H1 (cell line): ENCODE results near the gene CLRN1. TPM values are rescaled to one million over a fixed set of nuclear protein-coding genes. Genes with fewer than 3 reads are reported as not detected.

ENCODE experiments used
- CTCF ChIA-PET: fragments of 300-600 bp; sonication (Branson Sonifier 250); formaldehyde crosslinking; loops from one replicate; lab custom pipeline; 2021; ENCODE audit not compliant: partially characterized antibody; lab: Charles Lee
- POLR2A ChIA-PET: fragments of 300-600 bp; sonication (Branson Sonifier 250); formaldehyde crosslinking; loops from one replicate; lab custom pipeline; 2021; ENCODE audit warnings: inconsistent platforms; ENCODE audit not compliant: partially characterized antibody; lab: Charles Lee
- DNase-seq, 2 experiments: peaks; one replicate each; pipeline versions ENCODE4 v3.0.0 to v3.0.0-alpha.2; 2010 to 2022; ENCODE audit warnings: low spot score in 2 of 2, low read depth in 1 of 2, mixed read lengths in 1 of 2
- FAIRE-seq: peaks from 2 replicates; lab custom pipeline; 2011; peaks lifted over from hg19 to GRCh38; lab: Jason Lieb, UNC
- H2AFZ ChIP-seq: 2 replicates; pipeline ENCODE4 v1.8.1; 2012; ENCODE audit warnings: low read length, inconsistent platforms
- H2AK5ac ChIP-seq: 2 replicates; pipeline ENCODE4 v1.6.1; 2013; ENCODE audit warnings: low read depth, low read length
- H2BK120ac ChIP-seq: replicated peaks from 2 replicates; pipeline ENCODE3; 2013; ENCODE audit warnings: low read depth, low read length, inconsistent platforms
- H2BK12ac ChIP-seq: 2 replicates; pipeline ENCODE4 v1.6.1; 2013; ENCODE audit warnings: low read depth, low read length
- H2BK15ac ChIP-seq: 2 replicates; pipeline ENCODE4 v1.6.1; 2013; ENCODE audit warnings: low read length
- H2BK20ac ChIP-seq: 2 replicates; pipeline ENCODE4 v1.6.1; 2013; ENCODE audit warnings: low read length
- H2BK5ac ChIP-seq: 2 replicates; pipeline ENCODE4 v1.6.1; 2013; ENCODE audit warnings: low read depth, low read length
- H3K14ac ChIP-seq: 2 replicates; pipeline ENCODE4 v1.6.1; 2013; ENCODE audit warnings: inconsistent platforms; ENCODE audit not compliant: insufficient read length
- H3K18ac ChIP-seq: 2 replicates; pipeline ENCODE4 v1.6.1; 2013; ENCODE audit warnings: low read length; ENCODE audit errors: extremely low read depth
- H3K23ac ChIP-seq: 2 replicates; pipeline ENCODE4 v1.6.1; 2013; ENCODE audit warnings: inconsistent platforms; ENCODE audit not compliant: insufficient read length
- H3K23me2 ChIP-seq: 2 replicates; pipeline ENCODE4 v1.6.1; 2013; ENCODE audit warnings: low read depth, low read length
- H3K27ac ChIP-seq: 2 replicates; pipeline ENCODE4 v1.6.1; 2011; ENCODE audit warnings: low read depth, low read length, inconsistent platforms
- H3K27me3 ChIP-seq, 4 experiments: replicated peaks in 1 of 4; 1 replicate in 1 of 4; 2 replicates in 3 of 4; pipeline versions ENCODE4 v1.6.1 to v1.8.1; 2011 to 2013; ENCODE audit warnings: low read length in 3 of 4, mild to moderate bottlenecking in 3 of 4, inconsistent platforms in 2 of 4, mixed read lengths in 2 of 4, moderate library complexity in 1 of 4; ENCODE audit not compliant: control insufficient read depth in 3 of 4, insufficient read depth in 3 of 4; ENCODE audit errors: extremely low read depth in 1 of 4
- H3K36me3 ChIP-seq, 4 experiments: 2 replicates each; pipeline versions ENCODE4 v1.6.1 to v1.8.1; 2011 to 2013; ENCODE audit warnings: mild to moderate bottlenecking in 4 of 4, low read length in 3 of 4, moderate library complexity in 2 of 4, control low read depth in 1 of 4, inconsistent platforms in 1 of 4; ENCODE audit not compliant: insufficient read depth in 4 of 4, control insufficient read depth in 2 of 4
- H3K4ac ChIP-seq: replicated peaks from 2 replicates; pipeline ENCODE3; 2013; ENCODE audit warnings: low read length, low read depth, mixed read lengths, inconsistent platforms; ENCODE audit not compliant: insufficient read length
- H3K4me1 ChIP-seq, 4 experiments: replicated peaks in 1 of 4; 1 replicate in 1 of 4; 2 replicates in 3 of 4; pipeline versions ENCODE4 v1.6.1 to v1.8.1; 2011 to 2013; ENCODE audit warnings: low read length in 3 of 4, inconsistent platforms in 2 of 4, mixed read lengths in 1 of 4; ENCODE audit not compliant: insufficient read depth in 4 of 4, control insufficient read depth in 3 of 4
- H3K4me2 ChIP-seq, 2 experiments: 2 replicates each; pipeline versions ENCODE4 v1.6.1 to v1.8.1; 2011 to 2013; ENCODE audit warnings: low read depth in 2 of 2, low read length in 2 of 2, control low read depth in 1 of 2, inconsistent platforms in 1 of 2, mild to moderate bottlenecking in 1 of 2; ENCODE audit not compliant: insufficient read depth in 1 of 2
- H3K4me3 ChIP-seq, 4 experiments: fragments of 200-600, 300-600 bp in 1 of 4; sonication (generic), shearing (Covaris generic), sonication (Bioruptor Twin) in 1 of 4; 2 replicates each; pipeline versions ENCODE4 v1.5.1 to v1.8.1; 2011 to 2016; ENCODE audit warnings: low read length in 4 of 4, low read depth in 3 of 4, control low read depth in 2 of 4, inconsistent platforms in 2 of 4, mild to moderate bottlenecking in 2 of 4, mixed read lengths in 1 of 4, moderate library complexity in 1 of 4; ENCODE audit not compliant: insufficient read depth in 2 of 4; ENCODE audit errors: extremely low read depth in 1 of 4
- H3K56ac ChIP-seq: replicated peaks from 2 replicates; pipeline ENCODE3; 2013; ENCODE audit warnings: low read depth, mild to moderate bottlenecking, mixed read lengths, low read length, inconsistent platforms; ENCODE audit not compliant: insufficient read length
- H3K79me1 ChIP-seq: 2 replicates; pipeline ENCODE4 v1.6.1; 2013; ENCODE audit warnings: low read depth, low read length, control low read depth
- H3K79me2 ChIP-seq, 2 experiments: 2 replicates each; pipeline versions ENCODE4 v1.6.1 to v1.8.1; 2012 to 2013; ENCODE audit warnings: low read length in 2 of 2, mild to moderate bottlenecking in 2 of 2, inconsistent platforms in 1 of 2; ENCODE audit not compliant: insufficient read depth in 2 of 2, control insufficient read depth in 1 of 2
- H3K9ac ChIP-seq, 4 experiments: replicated peaks in 1 of 4; 1 replicate in 1 of 4; 2 replicates in 3 of 4; pipeline versions ENCODE4 v1.6.1 to v1.8.1; 2011 to 2013; ENCODE audit warnings: low read depth in 3 of 4, low read length in 3 of 4, control low read depth in 2 of 4, mild to moderate bottlenecking in 2 of 4, moderate library complexity in 2 of 4, inconsistent platforms in 1 of 4; ENCODE audit errors: extremely low read depth in 1 of 4
- H3K9me3 ChIP-seq, 2 experiments: 2 replicates each; pipeline versions ENCODE4 v1.6.1 to v1.8.1; 2012 to 2013; ENCODE audit warnings: mild to moderate bottlenecking in 2 of 2, moderate library complexity in 2 of 2, control low read depth in 1 of 2, inconsistent platforms in 1 of 2, low read depth in 1 of 2, low read length in 1 of 2, mixed read lengths in 1 of 2; ENCODE audit not compliant: insufficient read depth in 2 of 2
- H4K20me1 ChIP-seq, 2 experiments: replicated peaks in 1 of 2; 2 replicates each; pipeline versions ENCODE3 to v1.8.1; 2011 to 2013; ENCODE audit warnings: inconsistent platforms in 2 of 2, low read length in 2 of 2, mild to moderate bottlenecking in 1 of 2; ENCODE audit not compliant: insufficient read depth in 2 of 2, control insufficient read depth in 1 of 2
- H4K5ac ChIP-seq: 2 replicates; pipeline ENCODE4 v1.6.1; 2013; ENCODE audit warnings: low read length, low read depth, mixed read lengths, inconsistent platforms; ENCODE audit not compliant: insufficient read length
- H4K8ac ChIP-seq: 2 replicates; pipeline ENCODE4 v1.8.0; 2013; ENCODE audit warnings: mild to moderate bottlenecking, moderate library complexity, low read length, inconsistent platforms; ENCODE audit not compliant: insufficient read depth; ENCODE audit errors: extremely low read depth
- H4K91ac ChIP-seq: replicated peaks from 2 replicates; pipeline ENCODE3; 2013; ENCODE audit warnings: low read length, mixed read lengths, inconsistent platforms; ENCODE audit not compliant: insufficient read length
- BRCA1 ChIP-seq: IDR thresholded peaks from 2 replicates; pipeline ENCODE4 v1.6.1; 2012; ENCODE audit warnings: low read depth, low read length, improper control_type of control experiment
- CEBPB ChIP-seq: IDR thresholded peaks from 2 replicates; pipeline ENCODE4 v1.6.1; 2012; ENCODE audit warnings: low read depth, low read length
- CTBP2 ChIP-seq: IDR thresholded peaks from 2 replicates; pipeline ENCODE4 v1.7.0; 2011; ENCODE audit warnings: borderline replicate concordance, mild to moderate bottlenecking, moderate library complexity, mixed read lengths, low read length; ENCODE audit not compliant: insufficient read depth, insufficient read length
- HDAC2 ChIP-seq, 2 experiments: fragments of 300-600 bp in 1 of 2; sonication (generic) in 1 of 2; IDR thresholded peaks; 2 replicates each; pipeline ENCODE4 v1.6.1; 2011 to 2012; ENCODE audit warnings: low read depth in 2 of 2, low read length in 2 of 2, mild to moderate bottlenecking in 2 of 2, moderate library complexity in 2 of 2, borderline replicate concordance in 1 of 2, inconsistent platforms in 1 of 2
- NRF1 ChIP-seq: IDR thresholded peaks from 2 replicates; pipeline ENCODE4 v1.6.1; 2011; ENCODE audit warnings: mild to moderate bottlenecking, low read depth, low read length, improper control_type of control experiment
- POU5F1 ChIP-seq: IDR thresholded peaks from 2 replicates; pipeline ENCODE4 v1.6.1; 2011; ENCODE audit warnings: low read depth, mild to moderate bottlenecking, low read length, moderate library complexity
- SIRT6 ChIP-seq: IDR thresholded peaks from one replicate; pipeline ENCODE4 v1.7.1; 2012; ENCODE audit warnings: low read length, inconsistent platforms
- WGBS, 2 experiments: shearing (Covaris generic) in 1 of 2; methylation state at CpG; one replicate each; pipeline versions ENCODE4 v1.1.6 to v1.1.7; 2013 to 2015; ENCODE audit warnings: low lambda C conversion rate in 2 of 2, mixed read lengths in 2 of 2, inconsistent platforms in 1 of 2, low coverage in 1 of 2, missing lambda C conversion rate in 1 of 2; ENCODE audit not compliant: insufficient replicate concordance in 2 of 2, insufficient coverage in 1 of 2, insufficient read length in 1 of 2; ENCODE audit errors: extremely low coverage in 1 of 2, missing lambda C conversion rate in 1 of 2; 5-methylcytosine and 5-hydroxymethylcytosine counted together
- polyA plus RNA-seq, 7 experiments: library from polyadenylated mRNA; depleted of rRNA in 3 of 7; stranded (reverse) in 5 of 7; unstranded in 2 of 7; fragments of >200 nt in 5 of 7; fragments of 200-250 nt in 2 of 7; gene quantifications; 1 replicate in 5 of 7; 2 replicates in 1 of 7; 4 replicates in 1 of 7; pipeline versions ENCODE4 v1.2.1 to v1.2.3, GENCODE V29; 2011 to 2013; ENCODE audit warnings: missing spikeins in 2 of 7, mixed read lengths in 2 of 7
- total RNA-seq: library from RNA; stranded (reverse); fragmentation: NEBNext Ultra II Directional; extraction: Animal tissue kit (Norgen Biotek cat#: 25700); gene quantifications from 2 replicates; pipeline ENCODE4 v1.2.1, GENCODE V29; 2021

CLRN1 gene
- total and polyA plus RNA-seq, 2 of the 8 experiments (the other 6 are each of a cell fraction or from before 2014, with no cell fraction given) = 0.20 to 0.35 TPM

DNA sequence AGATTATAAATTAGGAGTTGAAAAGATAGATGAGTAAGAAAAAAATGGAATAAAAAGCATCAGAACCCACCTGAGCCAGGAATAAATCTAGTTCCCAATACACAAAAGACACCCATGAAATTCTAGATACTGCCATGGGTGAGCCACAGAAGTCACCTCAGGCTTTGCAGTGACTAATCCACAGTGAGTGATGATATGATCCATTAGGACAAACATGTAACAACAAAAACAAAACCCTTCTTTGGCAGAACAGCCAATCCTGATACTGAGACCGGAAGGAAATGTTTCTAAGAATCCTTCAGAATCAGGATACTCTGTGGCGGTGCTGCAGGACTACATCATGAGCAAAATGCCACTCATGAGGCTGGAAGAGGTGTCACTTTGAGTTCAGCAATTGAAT, 52.3 kb downstream of the CLRN1 start:
- peaks cover 2 to 10% (median 4%) of the 10 kb centered on the region in 4 experiments; a peak in 6 of 7 replicates for H3K4me1 ChIP-seq
- no peak overlapping the region for H3K27ac ChIP-seq
- POLR2A ChIA-PET = no interaction called here
- no peaks in the 10 kb centered on the region for H3K9me3 ChIP-seq
- no peak overlapping the region for H3K18ac ChIP-seq
- H4K8ac ChIP-seq = no peak overlapping the region
- H2AFZ ChIP-seq = no peak overlapping the region
- DNase-seq (no peak), FAIRE-seq (no peak)
- WGBS, 2 experiments = 81% methylated on average over 2 of the region's 2 CpGs; no CpG with 5 or more reads in 1 of the 2 experiments
- H3K23me2 ChIP-seq = no peaks in the 10 kb centered on the region; the same call in 1 of the 2 replicates
- CTCF ChIA-PET = interaction anchor here (0.9 to 1.5 kb wide), 3 partner anchors 10 to 236 kb away, joined by 3 read pairs; no protein-coding TSS in a partner anchor
- TF ChIP-seq HDAC2 (IDR thresholded peaks at IDR 0.05; ENCODE audit: borderline replicate concordance in 1 of 2, low read depth in 2 of 2, low read length in 2 of 2) (no peak), NRF1 (no peak), BRCA1 (no peak), CTBP2 (no peak), CEBPB (no peak), SIRT6 (no peak), POU5F1 (no peak)
- no peak overlapping the region for H3K4ac ChIP-seq
- H3K9ac ChIP-seq = no peak overlapping the region
- no peak overlapping the region for H3K4me2 ChIP-seq
- no peak overlapping the region for H2BK5ac ChIP-seq
- no peak overlapping the region for H2BK120ac ChIP-seq
- H4K20me1 ChIP-seq = no peaks in the 10 kb centered on the region
- H4K5ac ChIP-seq = no peak overlapping the region
- no peak overlapping the region for H2BK12ac ChIP-seq
- no peak overlapping the region for H3K56ac ChIP-seq
- no peaks in the 10 kb centered on the region for H3K36me3 ChIP-seq
- no peak overlapping the region for H3K4me3 ChIP-seq
- H3K79me1 ChIP-seq = no peaks in the 10 kb centered on the region
- H3K27me3 ChIP-seq = no peaks in the 10 kb centered on the region; a peak in 1 of 7 replicates
- no peak overlapping the region for H2BK20ac ChIP-seq
- no peak overlapping the region for H4K91ac ChIP-seq
- H2AK5ac ChIP-seq = no peak overlapping the region
- no peak overlapping the region for H3K14ac ChIP-seq
- H3K79me2 ChIP-seq = no peaks in the 10 kb centered on the region
- no peak overlapping the region for H3K23ac ChIP-seq
- H2BK15ac ChIP-seq = no peak overlapping the region; the same call in 1 of the 2 replicates
